NB4 (cell line): Measurements from ENCODE around the gene STARD13.

Experiments
- CTCF ChIP-seq: IDR thresholded peaks from one replicate; pipeline ENCODE4 v1.5.1; 2012; ENCODE audit warnings: low read depth, low read length
- MYC ChIP-seq: IDR thresholded peaks from 2 replicates; pipeline ENCODE4 v1.6.1; 2011; ENCODE audit warnings: low read depth, low read length
- TF ChIP-seq, protein P1 (sequence below): IDR thresholded peaks from 2 replicates; pipeline ENCODE4 v1.6.1; 2011; ENCODE audit warnings: low read depth, low read length

DNA sequence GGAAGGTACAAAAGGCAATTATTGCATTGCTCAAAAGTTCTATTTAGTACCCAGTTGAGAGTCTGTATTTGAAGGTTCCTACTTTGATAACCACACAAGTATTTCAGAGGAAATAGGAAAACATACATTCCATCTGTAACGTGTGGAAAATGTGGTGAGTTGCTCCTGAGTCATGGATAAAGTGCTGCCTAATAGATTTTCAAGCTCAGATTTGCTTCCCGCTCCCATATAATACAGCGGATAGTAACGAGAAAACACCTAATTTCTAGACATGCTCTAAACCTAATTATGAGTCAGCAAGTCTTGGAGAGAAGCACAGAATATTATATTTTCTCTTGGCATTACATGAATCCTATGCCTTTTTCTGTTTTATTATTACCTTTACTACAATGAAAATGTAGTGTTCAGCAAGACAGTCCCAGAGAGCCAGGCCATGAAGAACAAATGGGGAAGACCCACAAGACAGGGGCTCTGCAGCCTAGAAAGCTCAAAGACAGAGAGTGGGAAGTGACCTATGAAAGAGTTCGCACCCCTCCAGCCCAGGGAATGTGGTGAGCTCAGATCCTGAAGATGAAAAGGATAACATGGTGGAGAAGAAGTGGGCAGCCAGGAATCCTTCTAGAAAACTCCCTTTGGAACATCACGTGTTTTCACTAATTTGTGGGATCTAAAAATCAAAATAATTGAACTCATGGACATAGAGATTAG, 116.1 kb downstream of the STARD13 start:
- no peak for TF ChIP-seq CTCF
- TF ChIP-seq, protein P1, sequence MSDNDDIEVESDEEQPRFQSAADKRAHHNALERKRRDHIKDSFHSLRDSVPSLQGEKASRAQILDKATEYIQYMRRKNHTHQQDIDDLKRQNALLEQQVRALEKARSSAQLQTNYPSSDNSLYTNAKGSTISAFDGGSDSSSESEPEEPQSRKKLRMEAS = no peak
- no peak for TF ChIP-seq MYC
